PC-9 (cell line): ENCODE results near the gene ANKS1B. TPM values are rescaled to one million over a fixed set of nuclear protein-coding genes. Genes with fewer than 3 reads are reported as not detected.

ENCODE experiments used
- BruUV-seq: library from RNA; stranded (reverse); fragments of 400-500 nt; replicated peaks from 2 replicates; lab custom pipeline; 2021; lab: Mats Ljungman, UMichigan
- CTCF ChIA-PET: fragments of 300-600 bp; sonication (Branson Sonifier 250); formaldehyde crosslinking; loops from one replicate; lab custom pipeline; 2022; ENCODE audit warnings: antibody characterized with exemption; lab: Charles Lee
- POLR2A ChIA-PET: fragments of 300-600 bp; sonication (Branson Sonifier 250); formaldehyde crosslinking; loops from one replicate; lab custom pipeline; 2022; ENCODE audit warnings: antibody characterized with exemption; ENCODE audit not compliant: unreplicated experiment; lab: Charles Lee
- DNase-seq, 2 experiments: peaks; one replicate each; pipeline versions ENCODE4 v3.0.0 to v3.0.0-alpha.2; 2015 to 2022; ENCODE audit warnings: mixed read lengths in 1 of 2
- H2AFZ ChIP-seq: fragments of 200-600 bp; sonication (generic); 2 replicates; pipeline ENCODE4 v1.8.1; 2017; ENCODE audit warnings: antibody characterized with exemption
- H3F3A ChIP-seq: fragments of 200-600 bp; sonication (generic); 2 replicates; pipeline ENCODE4 v1.8.1; 2017; ENCODE audit warnings: antibody characterized with exemption, mild to moderate bottlenecking, low read depth; ENCODE audit not compliant: insufficient read depth
- H3K27ac ChIP-seq: fragments of 200-600 bp; sonication (generic); 2 replicates; pipeline ENCODE4 v1.6.1; 2016; ENCODE audit warnings: mixed run types
- H3K27me3 ChIP-seq: fragments of 200-600 bp; sonication (generic); 2 replicates; pipeline ENCODE4 v1.6.1; 2016; ENCODE audit warnings: low read depth, mixed run types; ENCODE audit not compliant: insufficient read depth
- H3K36me3 ChIP-seq: fragments of 200-600 bp; sonication (generic); 2 replicates; pipeline ENCODE4 v1.6.1; 2016; ENCODE audit warnings: low read depth, mixed run types
- H3K4me1 ChIP-seq: fragments of 200-600 bp; sonication (generic); replicated peaks from 2 replicates; pipeline ENCODE4 v1.6.1; 2016; ENCODE audit warnings: mixed run types; ENCODE audit not compliant: insufficient read depth
- H3K4me2 ChIP-seq: fragments of 200-600 bp; sonication (generic); 2 replicates; pipeline ENCODE4 v1.6.1; 2017; ENCODE audit warnings: mixed run types
- H3K4me3 ChIP-seq: fragments of 200-600 bp; sonication (generic); 2 replicates; pipeline ENCODE4 v1.6.1; 2016; ENCODE audit warnings: mixed run types
- H3K79me2 ChIP-seq: fragments of 200-600 bp; sonication (generic); 2 replicates; pipeline ENCODE4 v1.6.1; 2017; ENCODE audit warnings: low read depth, mixed run types
- H3K9me2 ChIP-seq: fragments of 200-600 bp; sonication (generic); 2 replicates; pipeline ENCODE4 v1.8.1; 2017; ENCODE audit warnings: mild to moderate bottlenecking; ENCODE audit not compliant: insufficient read depth
- H3K9me3 ChIP-seq: fragments of 200-600 bp; sonication (generic); 2 replicates; pipeline ENCODE4 v1.8.1; 2016; ENCODE audit warnings: low read depth; ENCODE audit not compliant: insufficient read depth
- H4K20me1 ChIP-seq: fragments of 200-600 bp; sonication (generic); 2 replicates; pipeline ENCODE4 v1.8.1; 2017; ENCODE audit not compliant: insufficient read depth
- EZH2 ChIP-seq: fragments of 200-600 bp; sonication (generic); IDR thresholded peaks from 2 replicates; pipeline ENCODE4 v1.8.0; 2017; ENCODE audit warnings: antibody characterized with exemption, low read depth
- intact Hi-C: fragments of 100-400 bp; cut with micrococcal nuclease; formaldehyde crosslinking; loops from one replicate; pipeline ENCODE4 v1.10.0; 2022; ENCODE audit not compliant: unreplicated experiment
- total RNA-seq: library from RNA; stranded (reverse); gene quantifications from 2 replicates; pipeline ENCODE4 v1.2.3, GENCODE V29; 2021
- TF ChIP-seq, protein P1 (sequence below): fragments of 200-600 bp; sonication (generic); conservative IDR thresholded peaks from 2 replicates; pipeline ENCODE4 v1.6.1; 2017; ENCODE audit warnings: mixed run types, antibody characterized with exemption, mild to moderate bottlenecking, moderate library complexity

ANKS1B gene
- total RNA-seq, 1 experiment from 2014 or later = not detected

DNA sequence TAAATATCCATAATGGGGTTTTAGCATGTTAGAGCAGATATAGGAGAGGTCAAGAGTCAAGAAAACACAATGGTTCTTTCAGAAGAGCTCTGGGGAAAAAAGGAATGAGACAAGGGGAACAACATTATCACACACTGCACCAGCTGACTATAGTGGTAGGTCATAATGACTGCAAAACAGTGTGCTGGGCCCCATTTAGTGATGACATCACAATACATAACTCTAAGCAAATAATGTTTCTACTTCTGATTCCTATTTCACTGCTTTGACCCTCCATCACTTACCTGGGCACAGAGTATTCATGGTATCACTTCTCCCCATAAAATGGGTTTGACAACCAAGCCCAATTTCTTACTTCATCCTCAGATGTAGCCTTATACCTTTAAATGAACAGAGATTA, 275.1 kb downstream of the ANKS1B start:
- BruUV-seq = no TSS peak
- Histone ChIP-seq H3K4me3 (no peak overlapping the region), H3K27ac (no peak overlapping the region), H3K4me2 (no peak overlapping the region), H3K9me3 (no peaks in the 10 kb centered on the region), H3K9me2 (no peaks in the 10 kb centered on the region), H3K79me2 (no peaks in the 10 kb centered on the region), H3K36me3 (no peaks in the 10 kb centered on the region), H2AFZ (no peak overlapping the region), H3F3A (no peaks in the 10 kb centered on the region), H3K27me3 (no peaks in the 10 kb centered on the region), H3K4me1 (no peaks in the 10 kb centered on the region), H4K20me1 (no peaks in the 10 kb centered on the region)
- TF ChIP-seq EZH2 = no peak
- TF ChIP-seq, protein P1, sequence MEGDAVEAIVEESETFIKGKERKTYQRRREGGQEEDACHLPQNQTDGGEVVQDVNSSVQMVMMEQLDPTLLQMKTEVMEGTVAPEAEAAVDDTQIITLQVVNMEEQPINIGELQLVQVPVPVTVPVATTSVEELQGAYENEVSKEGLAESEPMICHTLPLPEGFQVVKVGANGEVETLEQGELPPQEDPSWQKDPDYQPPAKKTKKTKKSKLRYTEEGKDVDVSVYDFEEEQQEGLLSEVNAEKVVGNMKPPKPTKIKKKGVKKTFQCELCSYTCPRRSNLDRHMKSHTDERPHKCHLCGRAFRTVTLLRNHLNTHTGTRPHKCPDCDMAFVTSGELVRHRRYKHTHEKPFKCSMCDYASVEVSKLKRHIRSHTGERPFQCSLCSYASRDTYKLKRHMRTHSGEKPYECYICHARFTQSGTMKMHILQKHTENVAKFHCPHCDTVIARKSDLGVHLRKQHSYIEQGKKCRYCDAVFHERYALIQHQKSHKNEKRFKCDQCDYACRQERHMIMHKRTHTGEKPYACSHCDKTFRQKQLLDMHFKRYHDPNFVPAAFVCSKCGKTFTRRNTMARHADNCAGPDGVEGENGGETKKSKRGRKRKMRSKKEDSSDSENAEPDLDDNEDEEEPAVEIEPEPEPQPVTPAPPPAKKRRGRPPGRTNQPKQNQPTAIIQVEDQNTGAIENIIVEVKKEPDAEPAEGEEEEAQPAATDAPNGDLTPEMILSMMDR = no peak
- ChIA-PET POLR2A (no interaction called here), CTCF (no interaction called here)
- DNase-seq = no peak
- intact Hi-C loops = no loop called here

- Histone ChIP-seq H3K4me1 (no peaks in the 10 kb centered on the region), H3K9me2 (no peaks in the 10 kb centered on the region), H3K27ac (no peak overlapping the region), H3K4me3 (no peak overlapping the region), H3K79me2 (no peaks in the 10 kb centered on the region), H3F3A (no peaks in the 10 kb centered on the region), H3K36me3 (no peaks in the 10 kb centered on the region), H3K4me2 (no peak overlapping the region), H3K9me3 (no peaks in the 10 kb centered on the region), H4K20me1 (no peaks in the 10 kb centered on the region), H2AFZ (no peak overlapping the region), H3K27me3 (no peaks in the 10 kb centered on the region)
- intact Hi-C loops = no loop called here
- POLR2A ChIA-PET = no interaction called here
- TF ChIP-seq, protein P1 = no peak
- TF ChIP-seq EZH2 = no peak
- DNase-seq = no peak
- no TSS peak for BruUV-seq
- CTCF ChIA-PET = no interaction called here
These were observed 275.6 kb downstream of the ANKS1B start for GRCh38 chr12:99709116-99709515.

- Histone ChIP-seq H3K79me2 (no peaks in the 10 kb centered on the region), H3K9me3 (no peaks in the 10 kb centered on the region), H2AFZ (no peak overlapping the region), H4K20me1 (no peaks in the 10 kb centered on the region), H3K27me3 (no peaks in the 10 kb centered on the region), H3K4me2 (no peak overlapping the region), H3K4me3 (no peak overlapping the region), H3K27ac (no peak overlapping the region), H3K36me3 (no peaks in the 10 kb centered on the region), H3F3A (no peaks in the 10 kb centered on the region), H3K9me2 (no peaks in the 10 kb centered on the region), H3K4me1 (no peaks in the 10 kb centered on the region)
- no TSS peak for BruUV-seq
- ChIA-PET CTCF (no interaction called here), POLR2A (no interaction called here)
- intact Hi-C loops = no loop called here
- DNase-seq = no peak
- TF ChIP-seq, protein P1 = no peak
- no peak for TF ChIP-seq EZH2
These were observed 276.9 kb downstream of the ANKS1B start for GRCh38 chr12:99707883-99708282.
